Prostate gland (tissue), 2 donors: Measurements from ENCODE around the gene PLEKHB1. TPM values are rescaled to one million over a fixed set of nuclear protein-coding genes. Genes with fewer than 3 reads are reported as not detected.
A peak's percentile ranks its signal among the peaks of the same experiment; 100 is the strongest.

Experiments
- DNase-seq: peaks from one replicate; pipeline ENCODE4 v3.0.0-alpha.2; 2019; ENCODE audit warnings: low spot score
- H3K27ac ChIP-seq, 2 donors: fragments of 200-600 bp; sonication (generic); 2 replicates each; pipeline ENCODE4 v1.5.1; 2017 to 2019
- H3K27me3 ChIP-seq: fragments of 200-600 bp; sonication (generic); replicated peaks from 2 replicates; pipeline ENCODE4 v1.5.1; 2019; ENCODE audit not compliant: insufficient read depth
- H3K36me3 ChIP-seq, 2 donors: fragments of 200-600 bp; sonication (generic); 1 replicate in 1 of 2; 2 replicates in 1 of 2; pipeline versions ENCODE4 v1.5.1 to v1.8.1; 2017 to 2019
- H3K4me1 ChIP-seq: fragments of 200-600 bp; sonication (generic); replicated peaks from 2 replicates; pipeline ENCODE4 v1.5.1; 2019
- H3K4me3 ChIP-seq, 2 donors: fragments of 200-600 bp; sonication (generic); 2 replicates each; pipeline ENCODE4 v1.5.1; 2017 to 2019
- H3K9me3 ChIP-seq: fragments of 200-600 bp; sonication (generic); 2 replicates; pipeline ENCODE4 v1.5.1; 2017
- POLR2A ChIP-seq: fragments of 450-650 bp; IDR thresholded peaks from one replicate; pipeline ENCODE4 v1.6.1; 2016; ENCODE audit warnings: antibody characterized with exemption, mild to moderate bottlenecking
- POLR2AphosphoS5 ChIP-seq: sonication (generic); formaldehyde crosslinking; IDR thresholded peaks from one replicate; pipeline ENCODE4 v1.6.1; 2017; ENCODE audit warnings: antibody characterized with exemption
- WGBS: methylation state at CpG from one replicate; pipeline ENCODE4 v1.1.5; 2018; 5-methylcytosine and 5-hydroxymethylcytosine counted together
- intact Hi-C: fragments of 100-400 bp; cut with DNase I; formaldehyde crosslinking; loops from one replicate; pipeline ENCODE4 v1.14.2; 2022
- total RNA-seq, 2 donors: library from RNA; depleted of rRNA; stranded (reverse); fragments of >200 nt; gene quantifications; one replicate each; pipeline ENCODE4 v1.1.0, GENCODE V29; 2016
- TF ChIP-seq, protein P1 (sequence below), 4 experiments: fragments of 200-600 bp in 2 of 4; fragments of 450-650 bp in 2 of 4; sonication (generic) in 2 of 4; IDR thresholded peaks; 1 replicate in 3 of 4; 2 replicates in 1 of 4; pipeline ENCODE4 v1.5.1; 2016 to 2019; ENCODE audit warnings: antibody characterized with exemption in 4 of 4, mild to moderate bottlenecking in 2 of 4, moderate library complexity in 2 of 4

Gene PLEKHB1, protein sequence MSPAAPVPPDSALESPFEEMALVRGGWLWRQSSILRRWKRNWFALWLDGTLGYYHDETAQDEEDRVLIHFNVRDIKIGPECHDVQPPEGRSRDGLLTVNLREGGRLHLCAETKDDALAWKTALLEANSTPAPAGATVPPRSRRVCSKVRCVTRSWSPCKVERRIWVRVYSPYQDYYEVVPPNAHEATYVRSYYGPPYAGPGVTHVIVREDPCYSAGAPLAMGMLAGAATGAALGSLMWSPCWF
- 10 to 100 TPM; 30.8 to 64.9 TPM for total RNA-seq

DNA sequence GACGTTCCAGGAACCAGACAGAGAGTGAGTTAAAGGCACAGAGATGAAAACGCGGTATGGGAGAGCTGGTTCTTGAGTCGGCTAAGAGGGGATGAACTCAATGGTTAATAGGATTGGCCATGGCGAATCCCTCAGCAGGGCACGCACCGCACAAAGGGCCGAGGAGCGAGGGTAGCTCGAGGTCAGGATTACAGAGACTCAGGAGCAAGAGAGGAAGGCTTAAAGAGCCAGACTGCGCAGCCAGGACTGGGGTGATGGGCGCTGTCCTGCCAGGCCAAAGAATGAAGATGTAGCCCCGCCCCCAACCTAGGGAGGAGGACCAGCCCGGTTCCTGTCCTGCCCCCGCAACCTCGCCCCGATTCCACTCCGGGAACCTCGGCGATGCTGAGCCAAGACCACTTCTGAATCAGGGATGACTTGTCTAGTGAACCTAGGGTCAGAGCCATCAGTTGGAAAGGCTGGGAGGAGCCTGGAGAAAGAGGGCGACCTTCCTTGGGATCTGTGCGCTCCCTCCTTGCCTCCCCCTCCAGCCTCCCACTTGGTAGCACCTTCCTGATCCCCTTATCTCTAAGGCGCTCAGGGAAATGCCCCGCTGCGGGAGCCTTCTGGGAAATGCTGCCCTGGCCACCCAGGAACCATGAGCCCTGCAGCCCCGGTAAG, at the start of gene PLEKHB1:
PLEKHB1 (plus strand) TSS at position 610 of the 660 bp plus-strand sequence; CDS start at position 638, 28 bp downstream.
- H3K36me3 ChIP-seq, result no peaks in the 10 kb centered on the region
- H3K4me1 ChIP-seq, result no peaks in the 10 kb centered on the region
- no peak for TF ChIP-seq POLR2A
- TF ChIP-seq, protein P1, sequence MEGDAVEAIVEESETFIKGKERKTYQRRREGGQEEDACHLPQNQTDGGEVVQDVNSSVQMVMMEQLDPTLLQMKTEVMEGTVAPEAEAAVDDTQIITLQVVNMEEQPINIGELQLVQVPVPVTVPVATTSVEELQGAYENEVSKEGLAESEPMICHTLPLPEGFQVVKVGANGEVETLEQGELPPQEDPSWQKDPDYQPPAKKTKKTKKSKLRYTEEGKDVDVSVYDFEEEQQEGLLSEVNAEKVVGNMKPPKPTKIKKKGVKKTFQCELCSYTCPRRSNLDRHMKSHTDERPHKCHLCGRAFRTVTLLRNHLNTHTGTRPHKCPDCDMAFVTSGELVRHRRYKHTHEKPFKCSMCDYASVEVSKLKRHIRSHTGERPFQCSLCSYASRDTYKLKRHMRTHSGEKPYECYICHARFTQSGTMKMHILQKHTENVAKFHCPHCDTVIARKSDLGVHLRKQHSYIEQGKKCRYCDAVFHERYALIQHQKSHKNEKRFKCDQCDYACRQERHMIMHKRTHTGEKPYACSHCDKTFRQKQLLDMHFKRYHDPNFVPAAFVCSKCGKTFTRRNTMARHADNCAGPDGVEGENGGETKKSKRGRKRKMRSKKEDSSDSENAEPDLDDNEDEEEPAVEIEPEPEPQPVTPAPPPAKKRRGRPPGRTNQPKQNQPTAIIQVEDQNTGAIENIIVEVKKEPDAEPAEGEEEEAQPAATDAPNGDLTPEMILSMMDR (IDR thresholded peaks at IDR 0.05), result no peak
- no peak for TF ChIP-seq POLR2AphosphoS5
- no peak for DNase-seq
- WGBS, result 66% methylated on average over 26 of the region's 26 CpGs
- no peaks in the 10 kb centered on the region for H3K9me3 ChIP-seq
- peak within 1 kb of the TSS; percentile 8 to 18 for H3K4me3 ChIP-seq
- intact Hi-C loops, result no loop called here
- no peak within 1 kb of the TSS for H3K27ac ChIP-seq
- H3K27me3 ChIP-seq, result no peaks in the 10 kb centered on the region

DNA sequence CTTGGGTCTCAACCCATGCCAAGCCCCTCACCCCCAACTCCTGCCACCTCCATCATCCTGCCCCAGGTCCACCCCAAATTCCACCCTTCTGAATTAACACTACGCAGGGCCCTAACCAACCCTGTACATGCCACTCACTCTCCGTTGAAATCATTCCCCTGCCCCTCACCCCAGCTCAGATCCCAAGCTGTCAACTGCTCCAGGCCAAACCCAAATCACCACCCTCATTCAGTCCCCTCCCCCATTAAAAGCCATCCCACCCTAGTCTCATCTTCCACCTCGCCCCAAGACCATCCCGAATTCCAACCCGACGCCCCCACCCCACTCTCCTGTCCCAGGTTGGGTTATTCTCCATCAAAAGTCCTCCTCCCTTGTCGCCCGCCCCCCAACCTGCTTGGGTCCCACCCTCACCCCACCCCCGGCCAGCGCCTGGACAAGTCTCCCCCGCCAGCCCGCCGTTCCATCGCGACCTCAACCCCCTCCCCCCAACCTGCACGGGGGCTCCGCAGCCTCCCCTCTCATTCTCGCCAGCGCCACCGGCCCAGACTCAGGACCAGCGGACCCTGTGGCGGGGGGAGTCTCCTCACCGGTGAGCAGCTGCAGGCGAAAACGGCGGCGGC, 48.9 kb upstream of the PLEKHB1 start:
- WGBS, result 2% methylated on average over 27 of the region's 27 CpGs

DNA sequence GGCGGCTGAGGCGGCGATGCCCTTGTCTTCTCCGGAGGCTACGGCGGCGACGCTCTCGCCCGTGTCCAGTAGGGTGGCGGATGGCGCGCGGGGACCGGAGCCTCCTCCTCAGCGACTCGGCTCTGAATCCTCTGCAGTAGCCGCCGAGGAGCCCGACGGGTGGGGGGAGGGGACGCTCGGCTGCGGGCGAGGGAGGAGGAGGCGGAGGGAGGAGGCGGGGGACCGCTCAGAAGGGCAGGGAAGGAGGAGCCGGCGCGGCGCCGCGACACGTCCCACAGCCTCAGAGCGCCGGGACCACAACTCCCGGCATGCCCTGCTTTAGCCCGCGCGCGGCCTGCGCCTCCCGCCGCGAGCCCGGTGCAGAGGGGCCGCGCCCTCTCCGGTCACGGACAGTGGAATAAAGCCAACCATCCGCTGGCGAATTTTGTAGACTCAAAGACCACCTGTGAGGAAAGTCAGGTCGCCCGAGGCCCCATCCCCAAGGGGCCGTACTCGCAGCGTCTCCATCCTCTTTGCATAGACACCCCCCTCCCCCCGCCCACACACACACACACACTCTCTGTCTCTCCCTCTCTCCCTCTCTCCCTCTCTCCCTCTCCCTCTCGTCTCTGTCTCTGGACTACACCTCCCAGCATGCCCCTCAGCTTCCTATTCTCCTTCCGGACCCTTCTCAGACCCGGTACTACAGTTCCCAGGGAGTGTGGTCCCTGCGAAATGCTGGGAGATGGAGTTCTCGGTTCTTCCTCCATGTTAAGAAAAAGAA, 48.2 kb upstream of the PLEKHB1 start, which contains the start of gene FAM168A:
FAM168A (minus strand) TSS at position 157 of the 763 bp plus-strand sequence. CDS start 129,638 bp downstream, outside the sequence.
- under 1% methylated on average over 55 of the region's 64 CpGs for WGBS
- H3K9me3 ChIP-seq, result no peaks in the 10 kb centered on the region
- intact Hi-C loops, result loop anchor here (5.0 kb wide), 2 partner anchors 131 to 196 kb away; no protein-coding TSS in a partner anchor
- peaks cover 7% of the 10 kb centered on the region for H3K4me1 ChIP-seq
- TF ChIP-seq, protein P1 (IDR thresholded peaks at IDR 0.05), result peak in 2 of 4 experiments; percentile 45 to 54
- TF ChIP-seq POLR2A, result peak; percentile 79
- TF ChIP-seq POLR2AphosphoS5, result peak; percentile 94
- H3K27ac ChIP-seq, result peak within 1 kb of the TSS; percentile 86
- no peaks in the 10 kb centered on the region for H3K27me3 ChIP-seq
- peak within 1 kb of the TSS; percentile 88 to 96 for H3K4me3 ChIP-seq
- H3K36me3 ChIP-seq, result no peaks in the 10 kb centered on the region
- DNase-seq, result peak; percentile 96

More for the DNA sequence above, 48.9 kb upstream of the PLEKHB1 start:
- Histone ChIP-seq H3K27me3 (no peaks in the 10 kb centered on the region), H3K27ac (peak overlapping the region; percentile 86), H3K9me3 (no peaks in the 10 kb centered on the region), H3K36me3 (no peaks in the 10 kb centered on the region), H3K4me1 (peaks cover 7% of the 10 kb centered on the region), H3K4me3 (peak overlapping the region; percentile 88 to 96)
- peak; percentile 5 for DNase-seq
- TF ChIP-seq POLR2A (no peak), POLR2AphosphoS5 (no peak)
- TF ChIP-seq, protein P1 (IDR thresholded peaks at IDR 0.05), result no peak
- intact Hi-C loops, result loop anchor here (5.0 kb wide), 2 partner anchors 130 to 195 kb away; no protein-coding TSS in a partner anchor

DNA sequence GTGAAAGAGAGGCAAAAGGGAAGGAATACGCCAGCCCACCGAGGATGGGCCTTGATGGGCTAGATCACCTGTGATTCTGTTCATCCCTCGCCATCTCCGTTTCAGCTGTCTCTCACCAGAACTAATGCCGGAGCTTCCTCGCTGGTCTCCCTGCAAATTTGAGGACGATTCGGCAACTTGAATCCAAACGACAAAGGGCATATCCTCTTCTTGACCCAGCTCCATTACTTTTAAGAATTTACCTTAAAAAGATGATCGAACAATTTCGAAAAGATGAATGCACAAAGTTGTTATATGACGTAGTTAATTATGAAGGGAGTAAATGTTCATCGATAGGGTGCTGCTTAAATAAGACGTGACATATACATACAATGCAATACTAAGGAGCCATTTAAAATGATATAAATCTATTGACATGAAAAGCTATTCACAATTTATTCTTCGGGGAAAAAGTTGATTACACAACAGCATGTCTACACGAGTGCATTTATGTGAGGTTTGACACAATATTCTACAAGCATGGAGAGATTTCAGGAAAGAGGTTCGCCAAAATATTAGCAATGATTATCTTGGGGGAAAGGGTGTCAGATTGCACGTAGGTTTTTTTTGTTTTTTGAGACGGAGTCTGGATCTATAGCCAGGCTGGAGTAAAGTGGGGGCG, 47.5 kb upstream of the PLEKHB1 start:
- H3K4me1 ChIP-seq, result peaks cover 7% of the 10 kb centered on the region
- no peak for DNase-seq
- H3K36me3 ChIP-seq, result no peaks in the 10 kb centered on the region
- H3K9me3 ChIP-seq, result no peaks in the 10 kb centered on the region
- TF ChIP-seq POLR2AphosphoS5 (no peak), POLR2A (no peak)
- TF ChIP-seq, protein P1 (IDR thresholded peaks at IDR 0.05), result no peak
- 32% methylated on average over 20 of the region's 20 CpGs for WGBS
- peak overlapping the region; percentile 88 to 96 for H3K4me3 ChIP-seq
- no peaks in the 10 kb centered on the region for H3K27me3 ChIP-seq
- intact Hi-C loops, result loop anchor here (5.0 kb wide), 2 partner anchors 132 to 197 kb away; no protein-coding TSS in a partner anchor
- peak overlapping the region; percentile 86 for H3K27ac ChIP-seq
